WTC11 (cell line): ENCODE measurements around the gene SLC39A2. TPM values are rescaled to one million over a fixed set of nuclear protein-coding genes. Genes with fewer than 3 reads are reported as not detected.

Experiments
- ATAC-seq: fragments of 200-7000 bp; cut with Tn5 transposase; 2 replicates; pipeline ENCODE4 v1.10.0; 2021; ENCODE audit warnings: mild to moderate bottlenecking, moderate library complexity
- CTCF ChIA-PET: fragments of 300-600 bp; sonication (Branson Sonifier 250); formaldehyde crosslinking; loops from one replicate; lab custom pipeline; 2021; ENCODE audit warnings: antibody characterized with exemption; lab: Charles Lee
- POLR2A ChIA-PET: fragments of 350-600 bp; sonication (Branson Sonifier 250); formaldehyde crosslinking; loops from one replicate; lab custom pipeline; 2021; ENCODE audit warnings: antibody characterized with exemption; lab: Charles Lee
- DNase-seq: peaks from one replicate; pipeline ENCODE4 v3.0.0; 2021; ENCODE audit warnings: low spot score
- H3K27ac Mint-ChIP-seq: 2 replicates; pipeline ENCODE4 v1.8.0; 2021; ENCODE audit warnings: mixed read lengths
- H3K27me3 Mint-ChIP-seq: 2 replicates; pipeline ENCODE4 v1.8.0; 2021; ENCODE audit warnings: low read depth, mild to moderate bottlenecking, moderate library complexity, mixed read lengths
- H3K36me3 Mint-ChIP-seq: 2 replicates; pipeline ENCODE4 v1.8.0; 2021; ENCODE audit warnings: mixed read lengths
- H3K4me1 Mint-ChIP-seq: 2 replicates; pipeline ENCODE4 v1.8.0; 2022; ENCODE audit warnings: mixed read lengths
- H3K4me3 Mint-ChIP-seq: 2 replicates; pipeline ENCODE4 v1.8.0; 2021; ENCODE audit warnings: mild to moderate bottlenecking, moderate library complexity, mixed read lengths
- H3K9me3 Mint-ChIP-seq: 2 replicates; pipeline ENCODE4 v1.8.0; 2021; ENCODE audit warnings: mixed read lengths
- ATF2 ChIP-seq: sonication (generic); formaldehyde crosslinking; IDR thresholded peaks from 2 replicates; pipeline ENCODE4 v1.8.1; 2022; ENCODE audit warnings: low read depth, missing genetic modification reagents, borderline replicate concordance
- ATF6 ChIP-seq: sonication (generic); formaldehyde crosslinking; IDR thresholded peaks from 2 replicates; pipeline ENCODE4 v1.8.1; 2023; ENCODE audit warnings: mild to moderate bottlenecking, missing genetic modification reagents
- E2F5 ChIP-seq: sonication (generic); formaldehyde crosslinking; IDR thresholded peaks from 2 replicates; pipeline ENCODE4 v1.8.1; 2022; ENCODE audit warnings: mild to moderate bottlenecking, moderate library complexity, missing genetic modification reagents
- FOXJ3 ChIP-seq: sonication (generic); formaldehyde crosslinking; IDR thresholded peaks from 2 replicates; pipeline ENCODE4 v1.9.0; 2021; ENCODE audit warnings: missing genetic modification reagents, mild to moderate bottlenecking, borderline replicate concordance
- IRF2 ChIP-seq: sonication (generic); formaldehyde crosslinking; IDR thresholded peaks from 2 replicates; pipeline ENCODE4 v1.8.0; 2022; ENCODE audit warnings: low read depth, missing genetic modification reagents, borderline replicate concordance
- MAX ChIP-seq: sonication (generic); formaldehyde crosslinking; IDR thresholded peaks from 2 replicates; pipeline ENCODE4 v1.8.0; 2022; ENCODE audit warnings: mild to moderate bottlenecking, missing genetic modification reagents
- MXD4 ChIP-seq: fragments of 250-450 bp; sonication (Bioruptor Pico); IDR thresholded peaks from 2 replicates; pipeline ENCODE4 v1.8.0; 2021; ENCODE audit warnings: mild to moderate bottlenecking, moderate library complexity, borderline replicate concordance
- MYBL2 ChIP-seq: sonication (generic); formaldehyde crosslinking; IDR thresholded peaks from 2 replicates; pipeline ENCODE4 v1.8.1; 2023; ENCODE audit warnings: mild to moderate bottlenecking, moderate library complexity, missing genetic modification reagents
- NR3C1 ChIP-seq: sonication (generic); formaldehyde crosslinking; conservative IDR thresholded peaks from 2 replicates; pipeline ENCODE4 v1.8.1; 2023; ENCODE audit warnings: low read depth, mild to moderate bottlenecking, missing genetic modification reagents
- PREB ChIP-seq: sonication (generic); formaldehyde crosslinking; IDR thresholded peaks from 2 replicates; pipeline ENCODE4 v1.8.1; 2022; ENCODE audit warnings: mild to moderate bottlenecking, missing genetic modification reagents, moderate library complexity, borderline replicate concordance
- RELA ChIP-seq: sonication (generic); formaldehyde crosslinking; IDR thresholded peaks from 2 replicates; pipeline ENCODE4 v1.8.1; 2022; ENCODE audit warnings: missing genetic modification reagents, mild to moderate bottlenecking, borderline replicate concordance
- RORB ChIP-seq: fragments of 250-450 bp; sonication (Bioruptor Pico); IDR thresholded peaks from 2 replicates; pipeline ENCODE4 v1.9.0; 2021; ENCODE audit warnings: mild to moderate bottlenecking
- SP1 ChIP-seq: sonication (generic); formaldehyde crosslinking; conservative IDR thresholded peaks from 2 replicates; pipeline ENCODE4 v1.8.1; 2022; ENCODE audit warnings: missing genetic modification reagents
- TP53 ChIP-seq: sonication (generic); formaldehyde crosslinking; IDR thresholded peaks from 2 replicates; pipeline ENCODE4 v1.8.1; 2023; ENCODE audit warnings: mild to moderate bottlenecking, missing genetic modification reagents
- ZNF219 ChIP-seq: sonication (generic); formaldehyde crosslinking; IDR thresholded peaks from 2 replicates; pipeline ENCODE4 v1.8.0; 2023; ENCODE audit warnings: missing genetic modification reagents, mild to moderate bottlenecking, borderline replicate concordance
- ZNF263 ChIP-seq: sonication (generic); formaldehyde crosslinking; IDR thresholded peaks from 2 replicates; pipeline ENCODE4 v1.8.1; 2022; ENCODE audit warnings: low read depth, mild to moderate bottlenecking, moderate library complexity, missing genetic modification reagents
- ZNF532 ChIP-seq: fragments of 250-450 bp; sonication (Bioruptor Pico); IDR thresholded peaks from 2 replicates; pipeline ENCODE4 v1.9.0; 2021; ENCODE audit warnings: mild to moderate bottlenecking, borderline replicate concordance
- ZNF671 ChIP-seq: fragments of 250-450 bp; sonication (Bioruptor Pico); IDR thresholded peaks from 2 replicates; pipeline ENCODE4 v1.8.0; 2021; ENCODE audit warnings: mild to moderate bottlenecking
- total RNA-seq: library from RNA; stranded (reverse); gene quantifications from 3 replicates; pipeline ENCODE4 v1.2.3, GENCODE V29; 2021

SLC39A2 gene
- total RNA-seq, 1 experiment from 2014 or later, result not detected

GRCh38 chr14:21016413-21017190 is 17.5 kb downstream of the SLC39A2 start:
- POLR2A ChIA-PET, result interaction anchor here (2.3 kb wide), 1 partner anchor 23 kb away, joined by 26 read pairs; no protein-coding TSS in a partner anchor
- Mint-ChIP-seq H3K4me1 (peaks cover 12% of the 10 kb centered on the region), H3K27ac (no peak overlapping the region), H3K4me3 (no peak overlapping the region), H3K9me3 (no peaks in the 10 kb centered on the region), H3K36me3 (peaks cover 5% of the 10 kb centered on the region; the same call in 1 of the 2 replicates), H3K27me3 (peaks cover 3% of the 10 kb centered on the region)
- CTCF ChIA-PET, result interaction anchor here (2.4 to 9.1 kb wide), 8 partner anchors 17 to 159 kb away, joined by 5 to 670 read pairs (median 82); partner anchors contain the start of genes ARHGEF40, RNASE7, RNASE8 and SLC39A2
- no peak for DNase-seq
- TF ChIP-seq RELA (CRISPR knock-in tag) (no peak), FOXJ3 (CRISPR knock-in tag) (no peak), MAX (CRISPR knock-in tag) (no peak), SP1 (CRISPR knock-in tag) (no peak), TP53 (CRISPR knock-in tag) (no peak), NR3C1 (CRISPR knock-in tag) (no peak), PREB (no peak), IRF2 (CRISPR knock-in tag) (no peak), ATF2 (no peak)
- ATAC-seq, result no peak

GRCh38 chr14:21017528-21018245 is 18.6 kb downstream of the SLC39A2 start:
- DNase-seq (no peak), ATAC-seq (no peak)
- Mint-ChIP-seq H3K27me3 (peaks cover 8% of the 10 kb centered on the region), H3K36me3 (peaks cover 6% of the 10 kb centered on the region; the same call in 1 of the 2 replicates), H3K27ac (no peak overlapping the region), H3K9me3 (no peaks in the 10 kb centered on the region), H3K4me1 (peaks cover 17% of the 10 kb centered on the region)
- POLR2A ChIA-PET, result no interaction called here
- CTCF ChIA-PET, result interaction anchor here (0.9 to 9.1 kb wide), 5 partner anchors 17 to 72 kb away, joined by 3 to 670 read pairs (median 5); partner anchors contain the start of genes RNASE7 and SLC39A2
- TF ChIP-seq RORB (CRISPR knock-in tag) (no peak), MYBL2 (CRISPR knock-in tag) (no peak), ZNF263 (CRISPR knock-in tag) (no peak), ZNF671 (CRISPR knock-in tag) (no peak), ZNF532 (CRISPR knock-in tag) (no peak), ZNF219 (CRISPR knock-in tag) (no peak), ATF6 (CRISPR knock-in tag) (no peak), MXD4 (CRISPR knock-in tag) (no peak), E2F5 (CRISPR knock-in tag) (no peak)
- TF ChIP-seq, all 79 proteins: peak for 0
- H3K4me3 Mint-ChIP-seq, result no peak overlapping the region
